Small intestine (tissue), 7 donors: Measurements from ENCODE around the gene BCAT1. TPM values are rescaled to one million over a fixed set of nuclear protein-coding genes. Genes with fewer than 3 reads are reported as not detected.

Source experiments
- DNase-seq, 2 donors: peaks; one replicate each; pipeline versions ENCODE4 v3.0.0 to v3.0.0-alpha.2; 2013
- FAIRE-seq: peaks from 2 replicates; lab custom pipeline; 2012; peaks lifted over from hg19 to GRCh38; lab: Jason Lieb, UNC
- H3K27ac ChIP-seq, 3 donors: one replicate each; pipeline ENCODE4 v1.5.1; 2013; ENCODE audit warnings: low read length in 2 of 3, mild to moderate bottlenecking in 2 of 3, control low read depth in 1 of 3, inconsistent platforms in 1 of 3, low read depth in 1 of 3, moderate library complexity in 1 of 3
- H3K27me3 ChIP-seq, 3 donors: one replicate each; pipeline ENCODE4 v1.6.1; 2013; ENCODE audit warnings: low read length in 3 of 3, inconsistent platforms in 1 of 3; ENCODE audit not compliant: control insufficient read depth in 3 of 3, insufficient read depth in 3 of 3
- H3K36me3 ChIP-seq, 3 donors: one replicate each; pipeline ENCODE4 v1.6.1; 2013; ENCODE audit warnings: low read length in 3 of 3, inconsistent platforms in 1 of 3, low read depth in 1 of 3, mild to moderate bottlenecking in 1 of 3, moderate library complexity in 1 of 3; ENCODE audit not compliant: control insufficient read depth in 3 of 3, insufficient read depth in 2 of 3
- H3K4me1 ChIP-seq, 3 donors: one replicate each; pipeline ENCODE4 v1.6.1; 2013; ENCODE audit warnings: low read length in 2 of 3, inconsistent platforms in 1 of 3, low read depth in 1 of 3, mild to moderate bottlenecking in 1 of 3, moderate library complexity in 1 of 3; ENCODE audit not compliant: control insufficient read depth in 3 of 3, insufficient read depth in 2 of 3
- H3K4me3 ChIP-seq, 3 donors: one replicate each; pipeline ENCODE4 v1.5.1; 2013; ENCODE audit warnings: low read length in 3 of 3, control low read depth in 1 of 3, inconsistent platforms in 1 of 3, low read depth in 1 of 3, mild to moderate bottlenecking in 1 of 3, moderate library complexity in 1 of 3
- H3K9me3 ChIP-seq, 2 donors: one replicate each; pipeline ENCODE4 v1.6.1; 2013; ENCODE audit warnings: low read depth in 1 of 2, low read length in 1 of 2; ENCODE audit not compliant: control insufficient read depth in 2 of 2, insufficient read depth in 1 of 2
- WGBS, 3 donors: extraction: QIAGEN DNeasy Blood & Tissue Kit; methylation state at CpG; one replicate each; pipeline ENCODE4 v1.1.7; 2013; 5-methylcytosine and 5-hydroxymethylcytosine counted together
- polyA plus RNA-seq, 4 donors: library from polyadenylated mRNA; stranded (reverse) in 3 of 4; unstranded in 1 of 4; fragments of 200-250 nt in 3 of 4; fragments of 120-200 nt in 1 of 4; gene quantifications; one replicate each; pipeline versions ENCODE4 v1.2.1 to v1.2.3, GENCODE V29; 2013
- donor health status: healthy with polysubstance abuse.
- donor health status: control.
- donor health status: control.
- donor health status: Bipolar disorder and iron deficiency.
- donor health status: healthy.

The BCAT1 gene
- polyA plus RNA-seq, 4 donors, result 0.22 to 5.3 (median 3.0) TPM

- Histone ChIP-seq H3K4me1 (no peaks in the 10 kb centered on the region), H3K36me3 (no peaks in the 10 kb centered on the region), H3K4me3 (no peak overlapping the region), H3K9me3 (peaks cover 0 to 7% of the 10 kb centered on the region in 2 donors), H3K27me3 (no peaks in the 10 kb centered on the region), H3K27ac (no peak overlapping the region)
- FAIRE-seq, result no peak
- no peak for DNase-seq
Measured at GRCh38 chr12:24772813-24773212, 176.1 kb downstream of the BCAT1 start.

- DNase-seq (no peak), FAIRE-seq (no peak)
- H3K4me3 ChIP-seq, result no peak overlapping the region
- 62 to 88% (median 86%) methylated on average over 4 of the region's 4 CpGs for WGBS, 3 donors
- H3K36me3 ChIP-seq, result no peaks in the 10 kb centered on the region
- H3K4me1 ChIP-seq, result no peaks in the 10 kb centered on the region
- H3K27ac ChIP-seq, result no peak overlapping the region
- peaks cover 0 to 12% of the 10 kb centered on the region in 2 donors for H3K9me3 ChIP-seq
- no peaks in the 10 kb centered on the region for H3K27me3 ChIP-seq
Measured at GRCh38 chr12:24770821-24771220, 178.1 kb downstream of the BCAT1 start.

- Histone ChIP-seq H3K27ac (no peak overlapping the region), H3K4me3 (no peak overlapping the region), H3K36me3 (no peaks in the 10 kb centered on the region), H3K4me1 (no peaks in the 10 kb centered on the region), H3K9me3 (peaks cover 0 to 12% of the 10 kb centered on the region in 2 donors), H3K27me3 (no peaks in the 10 kb centered on the region)
- 90 to 93% (median 92%) methylated on average over 3 of the region's 3 CpGs for WGBS, 3 donors
- FAIRE-seq (no peak), DNase-seq (no peak)
Measured at GRCh38 chr12:24770334-24770733, 178.6 kb downstream of the BCAT1 start.

- H3K36me3 ChIP-seq, result no peaks in the 10 kb centered on the region
- no peak overlapping the region for H3K27ac ChIP-seq
- FAIRE-seq, result no peak
- H3K4me1 ChIP-seq, result no peaks in the 10 kb centered on the region
- H3K27me3 ChIP-seq, result no peaks in the 10 kb centered on the region
- DNase-seq, result no peak
- no peak overlapping the region for H3K4me3 ChIP-seq
- H3K9me3 ChIP-seq, result peaks cover 0 to 12% of the 10 kb centered on the region in 2 donors
- 28 to 48% (median 42%) methylated on average over 3 of the region's 3 CpGs for WGBS, 3 donors
Measured at GRCh38 chr12:24769682-24770081, 179.2 kb downstream of the BCAT1 start.

- no peaks in the 10 kb centered on the region for H3K27me3 ChIP-seq
- H3K36me3 ChIP-seq, result no peaks in the 10 kb centered on the region
- H3K9me3 ChIP-seq, result peaks cover 0 to 12% of the 10 kb centered on the region in 2 donors
- H3K4me1 ChIP-seq, result no peaks in the 10 kb centered on the region
- DNase-seq (no peak), FAIRE-seq (no peak)
- H3K27ac ChIP-seq, result no peak overlapping the region
- no peak overlapping the region for H3K4me3 ChIP-seq
Measured at GRCh38 chr12:24768415-24768814, 180.5 kb downstream of the BCAT1 start.

GRCh38 chr12:24767016-24767415 lies 181.9 kb downstream of the BCAT1 start:
- Histone ChIP-seq H3K9me3 (peaks cover 0 to 12% of the 10 kb centered on the region in 2 donors), H3K36me3 (no peaks in the 10 kb centered on the region), H3K27me3 (no peaks in the 10 kb centered on the region), H3K4me3 (no peak overlapping the region), H3K27ac (no peak overlapping the region), H3K4me1 (no peaks in the 10 kb centered on the region)
- FAIRE-seq (no peak), DNase-seq (no peak)
- 39 to 80% (median 57%) methylated on average over 1 of the region's 1 CpG for WGBS, 3 donors

GRCh38 chr12:24764712-24765111 lies 184.2 kb downstream of the BCAT1 start:
- no peak for FAIRE-seq
- peaks cover 0 to 4% (median 0%) of the 10 kb centered on the region in 3 donors for H3K4me1 ChIP-seq
- no peak overlapping the region for H3K27ac ChIP-seq
- no peak for DNase-seq
- H3K4me3 ChIP-seq, result no peak overlapping the region
- WGBS, 3 donors, result 79 to 91% (median 87%) methylated on average over 1 of the region's 1 CpG
- H3K27me3 ChIP-seq, result no peaks in the 10 kb centered on the region
- no peaks in the 10 kb centered on the region for H3K36me3 ChIP-seq
- peaks cover 0 to 12% of the 10 kb centered on the region in 2 donors for H3K9me3 ChIP-seq

GRCh38 chr12:24760606-24761378 lies 188.1 kb downstream of the BCAT1 start:
- no peak overlapping the region for H3K27ac ChIP-seq
- H3K27me3 ChIP-seq, result no peaks in the 10 kb centered on the region

More at GRCh38 chr12:24760606-24761378, 188.1 kb downstream of the BCAT1 start:
- DNase-seq (peak in 1 of 2 donors; percentile 8), FAIRE-seq (no peak)
- Histone ChIP-seq H3K9me3 (no peaks in the 10 kb centered on the region), H3K36me3 (no peaks in the 10 kb centered on the region), H3K4me1 (peaks cover 0 to 4% (median 0%) of the 10 kb centered on the region in 3 donors), H3K4me3 (no peak overlapping the region)
- WGBS, 3 donors, result 20 to 59% (median 33%) methylated on average over 5 of the region's 5 CpGs
